GM23248 (cell line): ENCODE data around the gene ATP8B3.

ENCODE experiments used
- EZH2 ChIP-seq: fragments of 200-600 bp; sonication (generic); IDR thresholded peaks from 2 replicates; pipeline ENCODE4 v1.6.1; 2018; ENCODE audit warnings: antibody characterized with exemption, mild to moderate bottlenecking; ENCODE audit not compliant: insufficient read depth, poor library complexity, severe bottlenecking
- EZH2phosphoT487 ChIP-seq: fragments of 200-600 bp; sonication (generic); IDR thresholded peaks from 2 replicates; pipeline ENCODE4 v1.6.1; 2018; ENCODE audit warnings: antibody characterized with exemption, moderate library complexity, mild to moderate bottlenecking, low read depth; ENCODE audit not compliant: insufficient read depth

GRCh38 chr19:1852581-1853128, 40.6 kb upstream of the ATP8B3 start:
- no peak for TF ChIP-seq EZH2phosphoT487
- no peak for TF ChIP-seq EZH2
